OCI-LY7 (cell line): Measurements from ENCODE around the gene ZMIZ1. TPM values are rescaled to one million over a fixed set of nuclear protein-coding genes. Genes with fewer than 3 reads are reported as not detected.
"Not testable (repeated sequence)": the region's sequence is repeated elsewhere in the genome, so short reads cannot be mapped to it uniquely, and the experiment has no call there.

Experiments used
- BruUV-seq: library from RNA; stranded (reverse); fragments of 400-500 nt; replicated peaks from 2 replicates; lab custom pipeline; 2021; lab: Mats Ljungman, UMichigan
- CTCF ChIA-PET: fragments of 300-600 bp; sonication (Branson Sonifier 250); formaldehyde crosslinking; loops from one replicate; lab custom pipeline; 2022; ENCODE audit warnings: antibody characterized with exemption; ENCODE audit not compliant: unreplicated experiment; lab: Charles Lee
- POLR2A ChIA-PET: fragments of 300-600 bp; sonication (Branson Sonifier 250); formaldehyde crosslinking; loops from one replicate; lab custom pipeline; 2022; ENCODE audit warnings: antibody characterized with exemption; lab: Charles Lee
- DNase-seq: peaks from one replicate; pipeline ENCODE4 v3.0.0-alpha.2; 2015; ENCODE audit warnings: low spot score
- H2AFZ ChIP-seq: fragments of 200-600 bp; sonication (generic), shearing (Covaris generic); 2 replicates; pipeline ENCODE4 v1.6.1; 2014; ENCODE audit warnings: mild to moderate bottlenecking, antibody characterized with exemption, low read length, moderate library complexity
- H3K27ac ChIP-seq: fragments of 200-600 bp; sonication (generic); 2 replicates; pipeline ENCODE4 v1.5.1; 2014; ENCODE audit warnings: mixed run types, low read depth, mild to moderate bottlenecking, moderate library complexity, low read length, inconsistent platforms; ENCODE audit not compliant: poor library complexity, severe bottlenecking
- H3K36me3 ChIP-seq: fragments of 200-600 bp; sonication (generic); 2 replicates; pipeline ENCODE4 v1.6.1; 2014; ENCODE audit warnings: mild to moderate bottlenecking, antibody characterized with exemption, low read length, moderate library complexity, mixed read lengths; ENCODE audit not compliant: insufficient read depth
- H3K4me1 ChIP-seq: fragments of 200-600 bp; sonication (generic); 2 replicates; pipeline ENCODE4 v1.5.1; 2014; ENCODE audit warnings: mild to moderate bottlenecking, low read length; ENCODE audit not compliant: insufficient read depth, poor library complexity, severe bottlenecking
- H3K4me2 ChIP-seq: fragments of 200-600 bp; sonication (generic); 2 replicates; pipeline ENCODE4 v1.6.1; 2014; ENCODE audit warnings: mild to moderate bottlenecking, low read length
- H3K4me3 ChIP-seq: fragments of 200-600 bp; sonication (generic); 2 replicates; pipeline ENCODE4 v1.5.1; 2014; ENCODE audit warnings: mild to moderate bottlenecking, low read depth, low read length; ENCODE audit not compliant: poor library complexity, severe bottlenecking
- H3K79me2 ChIP-seq: fragments of 200-600 bp; sonication (generic); 2 replicates; pipeline ENCODE4 v1.6.1; 2016; ENCODE audit warnings: low read depth, mild to moderate bottlenecking, low read length, moderate library complexity, mixed read lengths; ENCODE audit not compliant: insufficient read depth
- H3K9me2 ChIP-seq: fragments of 200-600 bp; sonication (generic); 2 replicates; pipeline ENCODE4 v1.6.1; 2016; ENCODE audit warnings: mild to moderate bottlenecking, low read length, mixed read lengths; ENCODE audit not compliant: insufficient read depth
- H3K9me3 ChIP-seq: fragments of 200-600 bp; sonication (generic); 2 replicates; pipeline ENCODE4 v1.6.1; 2014; ENCODE audit warnings: mild to moderate bottlenecking, mixed run types, low read length, mixed read lengths
- H4K20me1 ChIP-seq: fragments of 200-600 bp; sonication (generic); 2 replicates; pipeline ENCODE4 v1.6.1; 2014; ENCODE audit warnings: mild to moderate bottlenecking, antibody characterized with exemption, low read length, moderate library complexity, mixed read lengths; ENCODE audit not compliant: insufficient read depth
- CTCF ChIP-seq: fragments of 200-600 bp; sonication (generic); conservative IDR thresholded peaks from 2 replicates; pipeline ENCODE4 v1.5.1; 2014; ENCODE audit warnings: mild to moderate bottlenecking, antibody characterized with exemption, low read length, moderate library complexity, mixed read lengths
- EZH2phosphoT487 ChIP-seq: fragments of 200-600 bp; sonication (generic); IDR thresholded peaks from 2 replicates; pipeline ENCODE4 v1.6.1; 2018; ENCODE audit warnings: low read depth, borderline replicate concordance, mild to moderate bottlenecking, mixed run types, antibody characterized with exemption, low read length, moderate library complexity, mixed read lengths
- intact Hi-C: fragments of 100-400 bp; cut with micrococcal nuclease; formaldehyde crosslinking; loops from one replicate; pipeline ENCODE4 v1.10.0; 2022; ENCODE audit not compliant: unreplicated experiment
- total RNA-seq, 2 experiments: library from RNA; depleted of rRNA in 1 of 2; stranded (reverse); fragments of >200 nt in 1 of 2; shearing (Covaris generic) in 1 of 2; gene quantifications; 2 replicates each; pipeline ENCODE4 v1.2.3, GENCODE V29; 2014 to 2022

The ZMIZ1 gene
- total RNA-seq, 2 experiments from 2014 or later: 20.4 to 66.9 TPM

GRCh38 chr10:79275431-79275851 is 206.7 kb downstream of the ZMIZ1 start:
- no TSS peak for BruUV-seq
- H3K9me2 ChIP-seq: no peaks in the 10 kb centered on the region
- H3K27ac ChIP-seq: no peak overlapping the region
- H3K4me1 ChIP-seq: no peaks in the 10 kb centered on the region
- TF ChIP-seq CTCF (no peak), EZH2phosphoT487 (no peak)
- no peak overlapping the region for H3K4me2 ChIP-seq
- intact Hi-C loops: no loop called here
- no peak overlapping the region for H3K4me3 ChIP-seq
- H3K79me2 ChIP-seq: peaks cover 20% of the 10 kb centered on the region; the same call in 1 of the 2 replicates
- H3K36me3 ChIP-seq: peaks cover 27% of the 10 kb centered on the region
- ChIA-PET POLR2A (interaction anchor here (1.1 kb wide), 1 partner anchor 177 kb away, joined by 3 read pairs; no protein-coding TSS in a partner anchor), CTCF (no interaction called here)
- no peaks in the 10 kb centered on the region for H3K9me3 ChIP-seq
- no peak overlapping the region for H2AFZ ChIP-seq
- no peaks in the 10 kb centered on the region; the same call in none of the 2 replicates for H4K20me1 ChIP-seq
- no peak for DNase-seq

GRCh38 chr10:79277579-79278269 is 209.0 kb downstream of the ZMIZ1 start:
- ChIA-PET CTCF (no interaction called here), POLR2A (interaction anchor here (0.8 kb wide), 1 partner anchor 235 kb away, joined by 3 read pairs; no protein-coding TSS in a partner anchor)
- H3K4me2 ChIP-seq: no peak overlapping the region
- peaks cover 42% of the 10 kb centered on the region for H3K36me3 ChIP-seq
- TF ChIP-seq CTCF (no peak), EZH2phosphoT487 (no peak)
- H3K9me2 ChIP-seq: no peaks in the 10 kb centered on the region
- H3K79me2 ChIP-seq: peaks cover 8% of the 10 kb centered on the region; the same call in 1 of the 2 replicates
- H2AFZ ChIP-seq: no peak overlapping the region
- no peak overlapping the region for H3K27ac ChIP-seq
- no TSS peak for BruUV-seq
- DNase-seq: no peak
- peaks cover 6% of the 10 kb centered on the region for H3K4me1 ChIP-seq
- H3K4me3 ChIP-seq: no peak overlapping the region
- no peaks in the 10 kb centered on the region for H3K9me3 ChIP-seq
- no peaks in the 10 kb centered on the region for H4K20me1 ChIP-seq
- intact Hi-C loops: no loop called here

- DNase-seq, H3K9me2 ChIP-seq, H3K9me3 ChIP-seq, H4K20me1 ChIP-seq, BruUV-seq, H3K79me2 ChIP-seq, intact Hi-C loops, H3K27ac ChIP-seq, H2AFZ ChIP-seq, CTCF ChIA-PET, H3K4me3 ChIP-seq, POLR2A ChIA-PET, H3K4me2 ChIP-seq: not testable (repeated sequence)
- peaks cover 19% of the 10 kb centered on the region for H3K4me1 ChIP-seq
- peaks cover 49% of the 10 kb centered on the region for H3K36me3 ChIP-seq
Observed at GRCh38 chr10:79279047-79279446, 210.3 kb downstream of the ZMIZ1 start.
